NCI-H69 (cell line): Measurements from ENCODE around the gene OR52E5.

Experiments used
- DNase-seq: peaks from one replicate; lab custom pipeline; 2025; lab: John Stamatoyannopoulos, UW

OR52E5 gene

GRCh38 chr11:5892908-5893307, at the start of gene OR52E5:
Gene OR52E5, plus strand, starts transcription at chr11:5893208. Its CDS starts 7,569 bp downstream, at chr11:5900777.
- DNase-seq, result no peak

DNA sequence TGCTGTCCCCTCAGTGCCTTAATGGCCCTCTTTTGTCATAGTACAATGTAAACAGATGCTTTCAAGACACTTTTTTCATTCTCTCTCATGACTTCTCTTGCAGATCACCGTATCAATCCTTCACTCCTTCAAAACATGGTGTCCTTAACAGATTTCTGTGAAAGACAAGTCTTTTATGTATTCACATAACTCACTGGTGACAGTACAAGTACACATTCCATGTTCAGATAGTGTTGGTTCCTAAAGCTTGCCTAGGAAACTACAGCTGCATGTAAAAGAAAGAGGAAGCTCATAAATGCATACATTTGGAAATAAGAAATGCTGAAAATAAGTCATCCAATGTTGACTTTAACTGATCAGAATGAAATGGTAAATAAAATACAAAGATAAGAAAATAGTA, 46.3 kb upstream of the OR52E5 start:
- DNase-seq, result no peak

GRCh38 chr11:5847711-5848110, 45.3 kb upstream of the OR52E5 start:
- DNase-seq, result no peak

GRCh38 chr11:5851002-5851401, 42.0 kb upstream of the OR52E5 start:
- no peak for DNase-seq

DNA sequence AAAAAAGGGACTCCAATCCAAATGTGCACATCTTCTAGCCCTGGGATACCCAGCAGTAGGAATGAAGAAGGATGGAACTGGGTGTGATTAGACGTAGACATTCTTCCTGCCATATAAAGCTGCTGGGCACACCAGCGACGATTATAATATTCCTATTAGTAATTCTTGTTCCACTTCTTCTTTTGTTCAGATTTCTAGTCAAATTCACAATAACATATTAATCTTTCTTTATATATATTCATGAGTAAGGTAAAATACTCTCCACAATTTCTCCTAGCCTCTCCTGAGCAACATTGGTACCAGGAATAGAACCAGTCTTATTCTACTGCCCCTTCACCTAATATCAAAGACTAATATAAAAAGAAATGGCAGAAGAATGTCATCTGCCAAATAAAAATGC, 35.4 kb upstream of the OR52E5 start, which contains the start of gene OR52E8:
TSS of gene OR52E8 (minus strand) at position 101 of the 400 bp plus-strand sequence. CDS start at position 101, 0 bp downstream.
- no peak for DNase-seq

- no peak for DNase-seq
These were observed 27.2 kb upstream of the OR52E5 start for GRCh38 chr11:5865826-5866225.

DNA sequence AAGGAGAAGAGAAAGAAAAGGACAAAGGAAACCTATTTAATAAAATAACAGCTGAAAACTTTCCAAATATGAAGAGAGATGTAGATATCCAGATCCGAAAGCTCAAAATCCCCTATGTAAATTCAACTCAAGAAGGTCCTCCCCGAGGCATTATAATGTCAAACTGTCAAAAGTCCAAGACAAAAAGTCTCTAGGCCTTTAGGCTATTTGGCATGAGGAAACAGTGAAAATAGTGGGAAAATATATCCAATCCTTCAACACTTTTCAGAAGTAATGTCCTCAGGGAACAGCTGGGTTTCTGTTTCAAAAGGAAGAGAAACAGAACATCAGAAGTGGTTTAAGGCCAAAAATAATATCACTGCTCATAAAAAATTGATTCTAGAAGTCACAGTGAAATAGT, 14.4 kb upstream of the OR52E5 start:
- no peak for DNase-seq

GRCh38 chr11:5880329-5880728, 12.7 kb upstream of the OR52E5 start, which contains the start of gene OR52E4:
Gene OR52E4, plus strand, starts transcription at chr11:5880629. Its CDS starts 3,664 bp downstream, at chr11:5884293.
- no peak for DNase-seq

DNA sequence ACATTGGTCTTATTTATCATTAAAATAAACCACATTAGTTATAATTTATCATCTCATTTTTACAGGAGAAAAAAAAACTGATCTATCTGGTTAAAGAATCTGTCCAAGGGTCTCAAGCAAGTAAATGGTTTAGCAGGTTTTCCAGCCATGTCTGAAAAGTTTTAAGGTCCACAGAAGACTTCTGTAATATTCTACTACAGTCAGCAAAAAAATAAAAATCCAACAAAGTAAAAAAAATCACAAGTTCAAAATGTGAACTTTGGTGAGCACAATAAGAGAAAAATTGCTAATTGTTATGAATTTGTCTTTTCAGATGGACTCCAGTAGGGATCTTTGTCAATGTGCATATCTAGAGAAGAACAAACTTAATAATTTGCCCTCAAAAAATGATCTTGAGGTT, 11.3 kb upstream of the OR52E5 start:
- DNase-seq, result no peak

- DNase-seq, result no peak
These were observed 5.8 kb upstream of the OR52E5 start for GRCh38 chr11:5887172-5887571.

DNA sequence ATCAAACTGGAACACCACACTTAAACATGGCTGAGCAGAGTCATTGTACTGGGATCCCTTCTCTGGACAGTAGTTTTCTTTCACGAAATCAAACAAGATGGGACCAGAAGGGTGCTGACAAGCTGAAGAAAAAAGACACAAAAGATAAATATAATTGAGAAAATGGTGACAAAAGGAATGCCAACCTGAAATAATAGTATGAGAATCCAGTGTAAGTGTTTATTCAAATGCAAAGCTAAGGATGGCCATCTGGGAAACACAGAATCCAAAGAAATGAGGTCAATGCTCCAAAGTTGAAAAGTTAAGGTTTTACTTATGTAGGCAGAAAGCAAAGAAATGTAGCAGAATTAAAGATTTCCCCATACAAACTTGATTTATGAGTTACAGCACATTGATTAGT, 5.3 kb upstream of the OR52E5 start:
- DNase-seq, result no peak

- peak; percentile 9 for DNase-seq
These were observed 1.7 kb upstream of the OR52E5 start for GRCh38 chr11:5891216-5891800.

- DNase-seq, result no peak
These were observed 6.5 kb downstream of the OR52E5 start for GRCh38 chr11:5899534-5899933.

GRCh38 chr11:5910540-5910939, 17.5 kb downstream of the OR52E5 start:
- no peak for DNase-seq

- no peak for DNase-seq
These were observed 29.9 kb downstream of the OR52E5 start for GRCh38 chr11:5922749-5923426.

- DNase-seq, result no peak
These were observed 30.4 kb downstream of the OR52E5 start for GRCh38 chr11:5923427-5923776.

GRCh38 chr11:5923794-5924193, 30.8 kb downstream of the OR52E5 start:
- DNase-seq, result no peak

GRCh38 chr11:5928271-5928670, 35.3 kb downstream of the OR52E5 start:
- DNase-seq, result no peak

GRCh38 chr11:5928811-5929210, 35.8 kb downstream of the OR52E5 start:
- no peak for DNase-seq

GRCh38 chr11:5929571-5930368, 36.8 kb downstream of the OR52E5 start:
- DNase-seq, result no peak

GRCh38 chr11:5930614-5931013, 37.6 kb downstream of the OR52E5 start:
- DNase-seq, result no peak

DNA sequence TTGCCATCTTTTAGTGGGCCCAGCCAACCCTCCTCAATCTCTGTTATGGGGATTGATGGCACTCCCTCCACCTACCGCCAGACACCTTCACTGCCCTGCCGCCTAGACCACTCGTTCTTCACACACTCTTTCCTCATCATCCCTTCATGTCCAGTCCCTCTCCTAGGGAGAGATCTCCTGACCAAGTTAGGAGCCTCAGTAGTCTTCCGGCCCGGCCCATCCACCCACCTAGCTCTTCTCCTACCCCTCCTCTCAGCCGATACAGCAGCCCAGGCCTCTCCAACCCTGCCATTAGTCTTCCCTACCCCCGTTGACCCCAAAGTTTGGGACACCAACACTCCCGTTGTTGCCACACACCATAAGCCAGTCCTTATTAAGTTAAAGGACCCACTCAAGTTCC, 38.1 kb downstream of the OR52E5 start:
- DNase-seq, result no peak

DNA sequence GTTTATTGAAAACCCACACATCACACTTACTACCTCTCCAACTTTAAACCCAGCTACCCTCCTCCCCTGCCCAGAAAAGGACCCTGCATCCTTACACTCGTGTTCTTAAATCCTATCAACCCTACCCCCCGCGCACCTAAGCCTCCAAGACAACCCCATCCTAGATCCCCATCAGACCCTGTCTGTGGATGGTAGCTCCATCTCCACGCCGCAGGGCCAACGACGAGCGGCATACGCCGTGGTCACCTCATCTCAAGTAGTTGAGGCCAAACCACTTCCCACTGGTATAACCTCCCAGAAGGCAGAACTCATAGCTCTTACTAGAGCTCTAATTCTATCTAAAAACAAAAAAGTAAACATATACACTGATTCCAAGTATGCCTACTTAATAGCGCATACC, 39.7 kb downstream of the OR52E5 start:
- no peak for DNase-seq
